Neural progenitor cell (in vitro differentiated cells): Measurements from ENCODE around the gene COA8. TPM values are rescaled to one million over a fixed set of nuclear protein-coding genes. Genes with fewer than 3 reads are reported as not detected.

ENCODE experiments used
- DNase-seq: peaks from one replicate; pipeline ENCODE4 v3.0.0-alpha.2; 2016; ENCODE audit warnings: low spot score
- H2AFZ ChIP-seq: fragments of 200-600 bp; sonication (generic); replicated peaks from 2 replicates; pipeline ENCODE4 v1.6.1; 2016; ENCODE audit warnings: antibody characterized with exemption
- H3F3A ChIP-seq: fragments of 200-600 bp; sonication (generic); 2 replicates; pipeline ENCODE4 v1.6.1; 2016; ENCODE audit warnings: antibody characterized with exemption, low read depth
- H3K27ac ChIP-seq: fragments of 200-600 bp; sonication (generic); 2 replicates; pipeline ENCODE4 v1.5.1; 2016; ENCODE audit warnings: mild to moderate bottlenecking
- H3K27me3 ChIP-seq: fragments of 200-600 bp; sonication (generic); 2 replicates; pipeline ENCODE4 v1.6.1; 2016; ENCODE audit warnings: mild to moderate bottlenecking, moderate library complexity
- H3K36me3 ChIP-seq: fragments of 200-600 bp; sonication (generic); 2 replicates; pipeline ENCODE4 v1.5.1; 2016
- H3K4me1 ChIP-seq: fragments of 200-600 bp; sonication (generic); 2 replicates; pipeline ENCODE4 v1.6.1; 2016; ENCODE audit warnings: mixed run types
- H3K4me2 ChIP-seq: fragments of 200-600 bp; sonication (generic); 2 replicates; pipeline ENCODE4 v1.6.1; 2016
- H3K4me3 ChIP-seq: fragments of 200-600 bp; sonication (generic); 2 replicates; pipeline ENCODE4 v1.5.1; 2016
- H3K79me2 ChIP-seq: fragments of 200-600 bp; sonication (generic); 2 replicates; pipeline ENCODE4 v1.6.1; 2016; ENCODE audit warnings: low read depth
- H3K9ac ChIP-seq: fragments of 200-600 bp; sonication (generic); 2 replicates; pipeline ENCODE4 v1.6.1; 2016
- H3K9me3 ChIP-seq: fragments of 200-600 bp; sonication (generic); 2 replicates; pipeline ENCODE4 v1.5.1; 2016; ENCODE audit warnings: low read depth
- H4K20me1 ChIP-seq: fragments of 200-600 bp; sonication (generic); 2 replicates; pipeline ENCODE4 v1.6.1; 2016; ENCODE audit warnings: low read depth
- H3K27ac Mint-ChIP-seq: 3 replicates; pipeline ENCODE4 v1.8.0; 2021; ENCODE audit warnings: mixed read lengths
- H3K27me3 Mint-ChIP-seq: 2 replicates; pipeline ENCODE4 v1.8.0; 2022; ENCODE audit warnings: low read depth, mild to moderate bottlenecking, inconsistent platforms, moderate library complexity, mixed read lengths; ENCODE audit not compliant: insufficient read depth
- H3K36me3 Mint-ChIP-seq: 3 replicates; pipeline ENCODE4 v1.8.0; 2021; ENCODE audit warnings: mixed read lengths
- H3K4me1 Mint-ChIP-seq: 3 replicates; pipeline ENCODE4 v1.8.0; 2021; ENCODE audit warnings: mixed read lengths
- H3K4me3 Mint-ChIP-seq: 3 replicates; pipeline ENCODE4 v1.8.0; 2021; ENCODE audit warnings: mild to moderate bottlenecking, moderate library complexity, mixed read lengths
- H3K9me3 Mint-ChIP-seq: 3 replicates; pipeline ENCODE4 v1.8.0; 2020; ENCODE audit warnings: mixed read lengths
- EZH2 ChIP-seq: fragments of 200-600 bp; sonication (generic); IDR thresholded peaks from 2 replicates; pipeline ENCODE4 v1.6.1; 2017; ENCODE audit warnings: antibody characterized with exemption, mild to moderate bottlenecking, moderate library complexity
- EZH2phosphoT487 ChIP-seq: fragments of 200-600 bp; sonication (generic); IDR thresholded peaks from 2 replicates; pipeline ENCODE4 v1.6.1; 2017; ENCODE audit warnings: antibody characterized with exemption
- total RNA-seq: library from RNA; depleted of rRNA; stranded (reverse); fragments of >200 nt; gene quantifications from 2 replicates; pipeline ENCODE4 v1.2.3, GENCODE V29; 2015; ENCODE audit warnings: low replicate concordance
- TF ChIP-seq, protein P1 (sequence below): fragments of 200-600 bp; sonication (generic); IDR thresholded peaks from 2 replicates; pipeline ENCODE4 v1.5.1; 2017; ENCODE audit warnings: antibody characterized with exemption, mild to moderate bottlenecking

COA8 gene
- total RNA-seq, 1 donor from 2014 or later: 72.3 TPM

DNA sequence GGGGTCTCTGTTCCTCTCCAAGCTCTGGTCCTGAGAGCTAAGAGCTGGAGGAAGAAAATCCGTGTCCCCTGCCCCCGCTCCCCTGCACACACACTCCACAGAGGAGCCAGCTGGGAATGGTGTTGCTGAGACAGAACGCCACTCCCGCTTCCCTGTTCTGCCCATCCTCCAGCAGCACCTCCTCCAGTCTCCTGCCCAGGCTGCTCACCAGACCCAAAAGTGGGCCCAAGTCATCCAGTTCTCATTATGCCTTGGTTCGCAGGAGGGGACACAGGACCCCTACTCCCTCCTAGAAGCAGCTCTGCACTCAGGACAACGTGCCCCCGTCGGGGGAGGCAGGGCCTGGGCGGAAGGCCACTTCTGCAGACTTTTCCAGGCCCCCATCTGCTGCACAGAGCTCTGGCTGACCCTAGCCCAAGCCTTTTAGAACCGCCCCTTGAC, 34.6 kb upstream of the COA8 start:
- Histone ChIP-seq H2AFZ (no peak overlapping the region), H4K20me1 (peaks cover 28% of the 10 kb centered on the region), H3K4me3 (peak overlapping the region; percentile 88), H3F3A (peaks cover 14% of the 10 kb centered on the region), H3K4me2 (peak overlapping the region; percentile 93), H3K27ac (no peak overlapping the region), H3K36me3 (no peaks in the 10 kb centered on the region), H3K4me1 (peaks cover 25% of the 10 kb centered on the region), H3K9me3 (no peaks in the 10 kb centered on the region), H3K9ac (peak overlapping the region; percentile 38), H3K27me3 (peaks cover 17% of the 10 kb centered on the region), H3K79me2 (peaks cover 17% of the 10 kb centered on the region)
- no peak for DNase-seq
- peaks cover 51% of the 10 kb centered on the region for H3K4me1 Mint-ChIP-seq
- peaks cover 11% of the 10 kb centered on the region for H3K27me3 Mint-ChIP-seq
- H3K9me3 Mint-ChIP-seq: no peaks in the 10 kb centered on the region
- H3K4me3 Mint-ChIP-seq: peak overlapping the region; percentile 96
- no peaks in the 10 kb centered on the region for H3K36me3 Mint-ChIP-seq
- TF ChIP-seq EZH2 (no peak), EZH2phosphoT487 (no peak)
- TF ChIP-seq, protein P1, sequence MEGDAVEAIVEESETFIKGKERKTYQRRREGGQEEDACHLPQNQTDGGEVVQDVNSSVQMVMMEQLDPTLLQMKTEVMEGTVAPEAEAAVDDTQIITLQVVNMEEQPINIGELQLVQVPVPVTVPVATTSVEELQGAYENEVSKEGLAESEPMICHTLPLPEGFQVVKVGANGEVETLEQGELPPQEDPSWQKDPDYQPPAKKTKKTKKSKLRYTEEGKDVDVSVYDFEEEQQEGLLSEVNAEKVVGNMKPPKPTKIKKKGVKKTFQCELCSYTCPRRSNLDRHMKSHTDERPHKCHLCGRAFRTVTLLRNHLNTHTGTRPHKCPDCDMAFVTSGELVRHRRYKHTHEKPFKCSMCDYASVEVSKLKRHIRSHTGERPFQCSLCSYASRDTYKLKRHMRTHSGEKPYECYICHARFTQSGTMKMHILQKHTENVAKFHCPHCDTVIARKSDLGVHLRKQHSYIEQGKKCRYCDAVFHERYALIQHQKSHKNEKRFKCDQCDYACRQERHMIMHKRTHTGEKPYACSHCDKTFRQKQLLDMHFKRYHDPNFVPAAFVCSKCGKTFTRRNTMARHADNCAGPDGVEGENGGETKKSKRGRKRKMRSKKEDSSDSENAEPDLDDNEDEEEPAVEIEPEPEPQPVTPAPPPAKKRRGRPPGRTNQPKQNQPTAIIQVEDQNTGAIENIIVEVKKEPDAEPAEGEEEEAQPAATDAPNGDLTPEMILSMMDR: no peak
- H3K27ac Mint-ChIP-seq: peak overlapping the region; percentile 97

- peak within 1 kb of the TSS; percentile 96 for H3K4me3 Mint-ChIP-seq
- peak within 1 kb of the TSS; percentile 38 for H3K9ac ChIP-seq
- no peaks in the 10 kb centered on the region for H3K9me3 Mint-ChIP-seq
- H3F3A ChIP-seq: peaks cover 8% of the 10 kb centered on the region
- peaks cover 11% of the 10 kb centered on the region for H3K27me3 ChIP-seq
- H2AFZ ChIP-seq: peak within 1 kb of the TSS; percentile 60
- H3K4me2 ChIP-seq: peak within 1 kb of the TSS; percentile 93
- H3K9me3 ChIP-seq: no peaks in the 10 kb centered on the region
- DNase-seq: peak; percentile 93
- H3K27me3 Mint-ChIP-seq: peaks cover 7% of the 10 kb centered on the region
- H3K27ac ChIP-seq: no peak within 1 kb of the TSS
- H3K79me2 ChIP-seq: peaks cover 17% of the 10 kb centered on the region
- H3K27ac Mint-ChIP-seq: peak within 1 kb of the TSS; percentile 97
- no peaks in the 10 kb centered on the region for H3K36me3 Mint-ChIP-seq
- no peaks in the 10 kb centered on the region for H3K36me3 ChIP-seq
- H3K4me3 ChIP-seq: peak within 1 kb of the TSS; percentile 88
- peaks cover 22% of the 10 kb centered on the region for H3K4me1 ChIP-seq
- no peak for TF ChIP-seq EZH2phosphoT487
- no peak for TF ChIP-seq EZH2
- TF ChIP-seq, protein P1: no peak
- peaks cover 28% of the 10 kb centered on the region for H4K20me1 ChIP-seq
- peaks cover 45% of the 10 kb centered on the region for H3K4me1 Mint-ChIP-seq
These were observed 34.0 kb upstream of the COA8 start, which contains the start of gene TRMT61A for GRCh38 chr14:103528587-103529382. Gene TRMT61A (plus strand): TSS chr14:103529196. CDS start chr14:103529979, 783 bp downstream.

GRCh38 chr14:103529383-103530365, 33.1 kb upstream of the COA8 start:
- peaks cover 28% of the 10 kb centered on the region for H4K20me1 ChIP-seq
- H3K4me1 Mint-ChIP-seq: peaks cover 38% of the 10 kb centered on the region
- DNase-seq: no peak
- peak overlapping the region; percentile 88 for H3K4me3 ChIP-seq
- peak overlapping the region; percentile 60 for H2AFZ ChIP-seq
- H3K4me3 Mint-ChIP-seq: peak overlapping the region; percentile 96
- H3K9ac ChIP-seq: peak overlapping the region; percentile 31
- H3K36me3 ChIP-seq: no peaks in the 10 kb centered on the region
- H3K4me1 ChIP-seq: peaks cover 17% of the 10 kb centered on the region
- H3K36me3 Mint-ChIP-seq: no peaks in the 10 kb centered on the region
- peak overlapping the region; percentile 93 for H3K4me2 ChIP-seq
- H3K9me3 ChIP-seq: no peaks in the 10 kb centered on the region
- H3F3A ChIP-seq: peaks cover 1% of the 10 kb centered on the region
- H3K27me3 Mint-ChIP-seq: peaks cover 4% of the 10 kb centered on the region
- H3K27ac ChIP-seq: no peak overlapping the region
- peaks cover 2% of the 10 kb centered on the region for H3K27me3 ChIP-seq
- H3K27ac Mint-ChIP-seq: no peak overlapping the region
- H3K9me3 Mint-ChIP-seq: no peaks in the 10 kb centered on the region
- TF ChIP-seq, protein P1: no peak
- no peak for TF ChIP-seq EZH2phosphoT487
- no peak for TF ChIP-seq EZH2
- peaks cover 17% of the 10 kb centered on the region for H3K79me2 ChIP-seq
